ENCODE results near the gene MECP2. TPM values are rescaled to one million over a fixed set of nuclear protein-coding genes. Genes with fewer than 3 reads are reported as not detected.

MECP2 gene
- total RNA-seq, 4 donors from 2014 or later = 30.7 to 34.9 (median 33.6) TPM

- intact Hi-C loops (cut with DNase I; ENCODE audit: low total_unique reads) = no loop called here
- WGBS, 2 donors = 92 to 94% methylated on average over 5 to 15 of the region's 15 CpGs
- H3K4me3 ChIP-seq (ENCODE audit: low read depth, poor library complexity, severe bottlenecking) = no peak overlapping the region
- no peak for DNase-seq (ENCODE audit: low spot score in 2 of 2)
- no peak for TF ChIP-seq CTCF (IDR thresholded peaks at IDR 0.05)
- TF ChIP-seq POLR2A (IDR thresholded peaks at IDR 0.05) = no peak
Measured at GRCh38 chrX:154024271-154024670, 73.2 kb downstream of the MECP2 start.

- TF ChIP-seq CTCF (IDR thresholded peaks at IDR 0.05) (no peak), POLR2A (IDR thresholded peaks at IDR 0.05) (no peak)
- H3K4me3 ChIP-seq (ENCODE audit: low read depth, poor library complexity, severe bottlenecking) = no peak overlapping the region
- WGBS, 2 donors = 83 to 84% methylated on average over 16 to 27 of the region's 27 CpGs
- intact Hi-C loops (cut with DNase I; ENCODE audit: low total_unique reads) = no loop called here
- no peak for DNase-seq (ENCODE audit: low spot score in 2 of 2)
Measured at GRCh38 chrX:154023276-154024000, 74.1 kb downstream of the MECP2 start.

- H3K4me3 ChIP-seq (ENCODE audit: low read depth, poor library complexity, severe bottlenecking) = no peak overlapping the region
- TF ChIP-seq CTCF (IDR thresholded peaks at IDR 0.05) (no peak), POLR2A (IDR thresholded peaks at IDR 0.05) (no peak)
- 77 to 88% methylated on average over 3 to 5 of the region's 5 CpGs for WGBS, 2 donors
- intact Hi-C loops (cut with DNase I; ENCODE audit: low total_unique reads) = no loop called here
- no peak for DNase-seq (ENCODE audit: low spot score in 2 of 2)
Measured at GRCh38 chrX:154022108-154022507, 75.4 kb downstream of the MECP2 start.

GRCh38 chrX:154021131-154021611 lies 76.3 kb downstream of the MECP2 start:
- no peak for DNase-seq (ENCODE audit: low spot score in 2 of 2)
- no peak overlapping the region for H3K4me3 ChIP-seq (ENCODE audit: low read depth, poor library complexity, severe bottlenecking)
- intact Hi-C loops (cut with DNase I; ENCODE audit: low total_unique reads) = no loop called here
- TF ChIP-seq CTCF (IDR thresholded peaks at IDR 0.05) (no peak), POLR2A (IDR thresholded peaks at IDR 0.05) (no peak)
- 68 to 72% methylated on average over 2 to 10 of the region's 11 CpGs for WGBS, 2 donors

- intact Hi-C loops (cut with DNase I; ENCODE audit: low total_unique reads) = no loop called here
Measured at GRCh38 chrX:154020536-154021115, 76.9 kb downstream of the MECP2 start.

More at GRCh38 chrX:154020536-154021115, 76.9 kb downstream of the MECP2 start:
- TF ChIP-seq POLR2A (IDR thresholded peaks at IDR 0.05) (no peak), CTCF (IDR thresholded peaks at IDR 0.05) (no peak)
- DNase-seq (ENCODE audit: low spot score in 2 of 2) = no peak
- H3K4me3 ChIP-seq (ENCODE audit: low read depth, poor library complexity, severe bottlenecking) = no peak overlapping the region
- 53 to 70% methylated on average over 9 of the region's 9 CpGs for WGBS, 2 donors

Measured in lower leg skin (tissue), 4 donors.